Measurements from ENCODE around the gene ATP10A.

Gene ATP10A

GRCh38 chr15:25670621-25671020 is 192.5 kb downstream of the ATP10A start:
- no peak for TF ChIP-seq CTCF (conservative IDR thresholded peaks at IDR 0.05; ENCODE audit: low read depth, low read length)
- Histone ChIP-seq H3K36me3 (ENCODE audit: insufficient read depth) (no peaks in the 10 kb centered on the region), H4K20me1 (ENCODE audit: insufficient read depth) (no peaks in the 10 kb centered on the region), H3K9ac (no peak overlapping the region), H3K4me1 (ENCODE audit: low read depth, poor library complexity, severe bottlenecking) (no peaks in the 10 kb centered on the region), H3K27me3 (ENCODE audit: insufficient read depth, low read depth) (no peaks in the 10 kb centered on the region), H3K4me3 (IDR thresholded peaks at IDR 0.05; ENCODE audit: insufficient read depth, low read depth, low read length) (no peak overlapping the region), H2AFZ (ENCODE audit: low read depth) (no peak overlapping the region), H3K27ac (no peak overlapping the region), H3K79me2 (ENCODE audit: insufficient read depth, low read depth) (no peaks in the 10 kb centered on the region), H3K4me2 (no peak overlapping the region)

DNA sequence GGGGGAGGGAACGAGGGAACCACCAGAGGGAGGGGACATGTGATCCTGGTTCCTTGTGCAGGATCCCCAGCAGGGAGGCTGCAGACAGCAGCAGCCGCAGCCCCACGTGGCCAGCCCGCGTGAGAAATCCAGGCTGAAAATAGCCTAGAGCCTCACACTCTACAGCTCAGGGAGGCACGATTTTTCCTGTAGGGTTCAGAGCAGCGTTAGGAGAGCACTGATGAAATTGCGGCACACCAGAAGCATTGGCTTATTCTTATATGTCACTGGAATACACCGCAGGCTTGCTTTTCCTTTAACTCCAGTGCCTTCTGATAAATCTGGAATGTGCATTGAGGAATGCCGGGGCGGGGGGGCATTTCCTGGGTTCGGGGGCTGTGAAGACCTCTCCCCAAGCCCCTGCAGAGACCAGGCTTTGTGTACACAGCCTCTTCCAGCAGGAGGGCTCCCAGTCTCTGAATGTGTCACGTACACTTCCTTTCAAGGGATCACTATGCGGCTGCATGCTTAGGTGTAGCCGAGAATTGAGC is 193.0 kb downstream of the ATP10A start:
- no peaks in the 10 kb centered on the region for H4K20me1 ChIP-seq (ENCODE audit: insufficient read depth)
- no peak for TF ChIP-seq CTCF (conservative IDR thresholded peaks at IDR 0.05; ENCODE audit: low read depth, low read length)
- H3K9ac ChIP-seq = no peak overlapping the region
- no peak overlapping the region for H3K27ac ChIP-seq
- H3K79me2 ChIP-seq (ENCODE audit: insufficient read depth, low read depth) = no peaks in the 10 kb centered on the region
- no peak overlapping the region for H3K4me2 ChIP-seq
- no peaks in the 10 kb centered on the region for H3K4me1 ChIP-seq (ENCODE audit: low read depth, poor library complexity, severe bottlenecking)
- no peaks in the 10 kb centered on the region for H3K36me3 ChIP-seq (ENCODE audit: insufficient read depth)
- H3K4me3 ChIP-seq (IDR thresholded peaks at IDR 0.05; ENCODE audit: insufficient read depth, low read depth, low read length) = no peak overlapping the region
- no peak overlapping the region for H2AFZ ChIP-seq (ENCODE audit: low read depth)
- no peaks in the 10 kb centered on the region for H3K27me3 ChIP-seq (ENCODE audit: insufficient read depth, low read depth)

GRCh38 chr15:25668901-25669300 is 194.2 kb downstream of the ATP10A start:
- Histone ChIP-seq H3K27me3 (ENCODE audit: insufficient read depth, low read depth) (no peaks in the 10 kb centered on the region), H3K4me3 (IDR thresholded peaks at IDR 0.05; ENCODE audit: insufficient read depth, low read depth, low read length) (no peak overlapping the region), H3K9ac (no peak overlapping the region), H3K79me2 (ENCODE audit: insufficient read depth, low read depth) (no peaks in the 10 kb centered on the region), H3K27ac (no peak overlapping the region), H3K4me1 (ENCODE audit: low read depth, poor library complexity, severe bottlenecking) (no peaks in the 10 kb centered on the region), H2AFZ (ENCODE audit: low read depth) (no peak overlapping the region), H3K4me2 (no peak overlapping the region), H4K20me1 (ENCODE audit: insufficient read depth) (no peaks in the 10 kb centered on the region), H3K36me3 (ENCODE audit: insufficient read depth) (no peaks in the 10 kb centered on the region)
- TF ChIP-seq CTCF (conservative IDR thresholded peaks at IDR 0.05; ENCODE audit: low read depth, low read length) = no peak

GRCh38 chr15:25668236-25668795 is 194.8 kb downstream of the ATP10A start:
- Histone ChIP-seq H3K36me3 (ENCODE audit: insufficient read depth) (no peaks in the 10 kb centered on the region), H4K20me1 (ENCODE audit: insufficient read depth) (no peaks in the 10 kb centered on the region), H3K4me2 (no peak overlapping the region), H3K4me1 (ENCODE audit: low read depth, poor library complexity, severe bottlenecking) (no peaks in the 10 kb centered on the region), H3K79me2 (ENCODE audit: insufficient read depth, low read depth) (no peaks in the 10 kb centered on the region), H2AFZ (ENCODE audit: low read depth) (no peak overlapping the region), H3K27ac (no peak overlapping the region), H3K4me3 (IDR thresholded peaks at IDR 0.05; ENCODE audit: insufficient read depth, low read depth, low read length) (no peak overlapping the region), H3K9ac (no peak overlapping the region), H3K27me3 (ENCODE audit: insufficient read depth, low read depth) (no peaks in the 10 kb centered on the region)
- TF ChIP-seq CTCF (conservative IDR thresholded peaks at IDR 0.05; ENCODE audit: low read depth, low read length) = no peak
